ENCODE data around the gene UBASH3B.

UBASH3B gene

DNA sequence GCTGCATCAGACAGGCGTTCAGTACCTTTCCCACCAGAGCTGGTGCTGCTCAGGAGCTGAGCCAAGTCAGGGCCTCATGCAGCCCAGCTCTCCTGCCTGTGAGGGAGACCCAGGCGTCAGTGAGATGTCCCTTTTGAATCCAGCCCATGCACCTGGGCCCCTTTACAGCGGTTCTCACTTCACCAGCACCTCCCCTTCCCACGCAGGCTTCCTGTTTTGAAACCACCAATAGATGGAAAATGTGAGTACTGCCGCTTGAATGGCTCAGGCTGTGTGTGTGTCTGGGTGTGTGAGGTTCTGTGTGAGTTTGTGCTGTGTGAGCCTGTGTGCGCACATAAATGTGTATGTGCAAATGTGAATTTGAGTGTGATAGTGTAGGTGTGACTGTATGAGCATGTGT lies 88.4 kb downstream of the UBASH3B start:
- TF ChIP-seq, protein P1, sequence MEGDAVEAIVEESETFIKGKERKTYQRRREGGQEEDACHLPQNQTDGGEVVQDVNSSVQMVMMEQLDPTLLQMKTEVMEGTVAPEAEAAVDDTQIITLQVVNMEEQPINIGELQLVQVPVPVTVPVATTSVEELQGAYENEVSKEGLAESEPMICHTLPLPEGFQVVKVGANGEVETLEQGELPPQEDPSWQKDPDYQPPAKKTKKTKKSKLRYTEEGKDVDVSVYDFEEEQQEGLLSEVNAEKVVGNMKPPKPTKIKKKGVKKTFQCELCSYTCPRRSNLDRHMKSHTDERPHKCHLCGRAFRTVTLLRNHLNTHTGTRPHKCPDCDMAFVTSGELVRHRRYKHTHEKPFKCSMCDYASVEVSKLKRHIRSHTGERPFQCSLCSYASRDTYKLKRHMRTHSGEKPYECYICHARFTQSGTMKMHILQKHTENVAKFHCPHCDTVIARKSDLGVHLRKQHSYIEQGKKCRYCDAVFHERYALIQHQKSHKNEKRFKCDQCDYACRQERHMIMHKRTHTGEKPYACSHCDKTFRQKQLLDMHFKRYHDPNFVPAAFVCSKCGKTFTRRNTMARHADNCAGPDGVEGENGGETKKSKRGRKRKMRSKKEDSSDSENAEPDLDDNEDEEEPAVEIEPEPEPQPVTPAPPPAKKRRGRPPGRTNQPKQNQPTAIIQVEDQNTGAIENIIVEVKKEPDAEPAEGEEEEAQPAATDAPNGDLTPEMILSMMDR (IDR thresholded peaks at IDR 0.05; ENCODE audit: low read depth, low read length, missing control alignments) = no peak
- H3K4me3 ChIP-seq (replicated peaks; ENCODE audit: low read depth, low read length) = no peak overlapping the region
- no peak for DNase-seq (ENCODE audit: extremely low read depth, low read depth)

- H3K4me3 ChIP-seq (replicated peaks; ENCODE audit: low read depth, low read length) = no peak overlapping the region
- TF ChIP-seq, protein P1 (IDR thresholded peaks at IDR 0.05; ENCODE audit: low read depth, low read length, missing control alignments) = no peak
- DNase-seq (ENCODE audit: extremely low read depth, low read depth) = no peak
Measured at GRCh38 chr11:122744357-122744756, 88.8 kb downstream of the UBASH3B start.

- DNase-seq (ENCODE audit: extremely low read depth, low read depth) = no peak
Measured at GRCh38 chr11:122745111-122745510, 89.6 kb downstream of the UBASH3B start.

DNA sequence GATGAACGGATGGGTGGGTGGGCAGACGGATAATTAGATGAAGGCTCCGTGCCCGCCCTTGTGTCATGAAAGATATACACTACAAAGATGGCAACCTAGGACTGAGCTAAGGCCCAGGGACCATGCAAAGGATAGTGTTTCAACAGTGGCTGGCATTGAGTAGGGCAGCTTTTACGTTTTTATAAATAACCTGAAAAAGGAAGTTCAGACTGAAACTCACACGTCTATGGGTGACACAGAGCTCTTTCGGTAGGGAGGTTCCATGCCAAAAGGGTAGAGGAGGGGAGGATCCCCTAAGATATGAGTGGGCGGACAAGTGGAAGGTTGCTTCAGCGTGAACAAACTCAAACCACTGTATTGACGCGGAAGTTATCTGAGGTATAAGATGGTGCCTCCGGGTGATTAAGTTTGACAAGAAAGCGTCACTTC lies 90.5 kb downstream of the UBASH3B start:
- no peak overlapping the region for H3K4me3 ChIP-seq (replicated peaks; ENCODE audit: low read depth, low read length)
- no peak for DNase-seq (ENCODE audit: extremely low read depth, low read depth)
- TF ChIP-seq, protein P1 (IDR thresholded peaks at IDR 0.05; ENCODE audit: low read depth, low read length, missing control alignments) = no peak

More at GRCh38 chr11:122745111-122745510, 89.6 kb downstream of the UBASH3B start:
- no peak overlapping the region for H3K4me3 ChIP-seq (replicated peaks; ENCODE audit: low read depth, low read length)
- TF ChIP-seq, protein P1 (IDR thresholded peaks at IDR 0.05; ENCODE audit: low read depth, low read length, missing control alignments) = no peak

DNA sequence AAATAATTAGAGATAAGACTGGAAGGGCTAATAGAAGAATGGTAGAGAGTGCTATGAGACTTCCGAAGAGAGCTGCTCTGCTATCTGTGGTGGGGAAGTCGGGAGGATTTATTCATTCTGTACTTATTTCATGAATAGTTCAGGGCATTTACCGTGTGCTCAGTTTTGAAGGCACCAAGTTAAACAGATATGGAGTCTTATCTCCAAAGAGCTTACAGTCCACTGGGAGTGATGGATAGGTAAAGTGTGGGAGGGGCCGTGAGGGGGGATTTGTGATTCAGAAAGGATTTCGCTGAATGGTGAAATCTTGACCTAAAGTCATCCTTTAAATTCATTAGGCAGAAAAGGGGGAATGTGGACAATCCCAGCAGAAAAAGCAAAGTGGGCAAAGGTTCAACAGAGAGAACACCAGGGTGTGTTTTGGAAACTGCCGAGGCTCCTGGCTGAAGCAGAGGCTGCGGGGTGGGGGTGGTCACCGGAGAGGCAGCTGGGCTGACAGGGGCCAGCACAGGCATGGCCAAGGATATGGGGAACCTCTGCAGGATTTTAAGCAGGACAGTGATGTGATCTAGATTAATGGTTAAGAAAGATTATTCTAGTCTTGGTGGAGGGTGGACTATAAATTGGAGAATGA lies 91.2 kb downstream of the UBASH3B start:
- DNase-seq (ENCODE audit: extremely low read depth, low read depth) = no peak
- H3K4me3 ChIP-seq (replicated peaks; ENCODE audit: low read depth, low read length) = no peak overlapping the region
- TF ChIP-seq, protein P1 (IDR thresholded peaks at IDR 0.05; ENCODE audit: low read depth, low read length, missing control alignments) = no peak

GRCh38 chr11:122747351-122747781 lies 91.8 kb downstream of the UBASH3B start:
- no peak overlapping the region for H3K4me3 ChIP-seq (replicated peaks; ENCODE audit: low read depth, low read length)
- no peak for DNase-seq (ENCODE audit: extremely low read depth, low read depth)
- TF ChIP-seq, protein P1 (IDR thresholded peaks at IDR 0.05; ENCODE audit: low read depth, low read length, missing control alignments) = no peak

Measured in HFF-Myc (cell line).